ENCODE data around the gene VPS52.
A peak's percentile ranks its signal among the peaks of the same experiment; 100 is the strongest.

VPS52 gene

DNA sequence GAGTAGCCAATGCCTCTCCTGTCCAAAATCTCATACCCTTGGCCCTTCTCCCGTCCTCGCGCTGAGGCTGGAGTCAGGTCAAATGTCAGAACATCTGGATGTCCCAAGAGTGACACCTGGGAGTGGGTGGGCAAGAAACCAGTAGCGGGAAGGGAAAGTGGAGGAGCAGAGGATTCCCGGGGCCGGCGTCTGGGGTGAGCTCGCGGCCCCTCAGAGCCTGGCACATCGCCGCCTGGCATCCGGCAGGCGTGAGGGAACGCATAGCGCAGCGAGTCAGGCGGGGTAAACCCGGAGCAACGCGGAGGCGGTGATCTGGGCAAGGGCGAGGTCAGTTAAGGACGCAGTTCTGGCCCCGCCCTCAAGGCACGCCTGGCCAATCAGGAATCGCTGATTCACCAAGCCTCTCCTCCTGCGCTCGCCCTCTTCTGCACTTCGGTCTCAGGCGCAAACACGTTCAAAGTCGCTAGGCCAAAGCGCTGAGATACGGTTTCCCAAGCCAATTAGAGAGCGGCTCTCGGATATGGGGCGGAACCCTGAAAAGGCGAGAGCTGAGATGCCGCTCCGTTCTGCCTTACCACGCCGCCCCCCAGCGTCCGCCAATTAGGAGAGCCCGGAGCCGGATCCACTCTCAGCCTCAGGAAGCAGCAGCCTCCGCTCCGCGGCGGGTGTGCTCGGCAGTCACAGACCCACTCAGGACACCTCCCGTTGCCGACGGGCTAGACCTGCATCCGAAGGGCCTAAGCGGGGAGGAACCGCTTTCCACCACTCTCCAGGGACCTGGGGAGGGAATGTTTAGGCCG is 22.5 kb downstream of the VPS52 start:
- TF ChIP-seq, protein P1, sequence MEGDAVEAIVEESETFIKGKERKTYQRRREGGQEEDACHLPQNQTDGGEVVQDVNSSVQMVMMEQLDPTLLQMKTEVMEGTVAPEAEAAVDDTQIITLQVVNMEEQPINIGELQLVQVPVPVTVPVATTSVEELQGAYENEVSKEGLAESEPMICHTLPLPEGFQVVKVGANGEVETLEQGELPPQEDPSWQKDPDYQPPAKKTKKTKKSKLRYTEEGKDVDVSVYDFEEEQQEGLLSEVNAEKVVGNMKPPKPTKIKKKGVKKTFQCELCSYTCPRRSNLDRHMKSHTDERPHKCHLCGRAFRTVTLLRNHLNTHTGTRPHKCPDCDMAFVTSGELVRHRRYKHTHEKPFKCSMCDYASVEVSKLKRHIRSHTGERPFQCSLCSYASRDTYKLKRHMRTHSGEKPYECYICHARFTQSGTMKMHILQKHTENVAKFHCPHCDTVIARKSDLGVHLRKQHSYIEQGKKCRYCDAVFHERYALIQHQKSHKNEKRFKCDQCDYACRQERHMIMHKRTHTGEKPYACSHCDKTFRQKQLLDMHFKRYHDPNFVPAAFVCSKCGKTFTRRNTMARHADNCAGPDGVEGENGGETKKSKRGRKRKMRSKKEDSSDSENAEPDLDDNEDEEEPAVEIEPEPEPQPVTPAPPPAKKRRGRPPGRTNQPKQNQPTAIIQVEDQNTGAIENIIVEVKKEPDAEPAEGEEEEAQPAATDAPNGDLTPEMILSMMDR (IDR thresholded peaks at IDR 0.05; ENCODE audit: low read depth, low read length) = peak; percentile 20

DNA sequence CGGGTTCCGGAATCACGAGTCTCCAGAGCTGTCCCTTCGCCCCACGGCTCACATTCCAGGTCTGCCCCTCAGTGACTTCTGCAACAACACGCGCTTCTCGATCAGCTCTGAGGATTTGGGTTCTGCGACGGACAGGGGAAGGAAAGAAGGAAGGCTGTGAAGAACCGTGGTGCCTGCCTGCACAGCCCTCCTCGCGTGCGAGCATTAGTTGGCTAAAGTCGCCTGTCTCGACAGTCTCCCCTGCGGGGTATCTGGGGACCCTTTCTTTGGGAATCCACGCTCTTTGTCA is 23.1 kb downstream of the VPS52 start:
- TF ChIP-seq, protein P1 (IDR thresholded peaks at IDR 0.05; ENCODE audit: low read depth, low read length) = no peak
- no peak for DNase-seq (ENCODE audit: low read depth, low spot score)
- in situ Hi-C loops (cut with HindIII; ENCODE audit: low sequenced_read_pairs) = no loop called here
- H3K4me3 ChIP-seq (ENCODE audit: low read depth, low read length) = peak overlapping the region; percentile 48

More for the DNA sequence above, 22.5 kb downstream of the VPS52 start:
- H3K4me3 ChIP-seq (ENCODE audit: low read depth, low read length) = peak overlapping the region; percentile 48
- in situ Hi-C loops (cut with HindIII; ENCODE audit: low sequenced_read_pairs) = no loop called here
- peak; percentile 99 for DNase-seq (ENCODE audit: low read depth, low spot score)

GRCh38 chr6:33247977-33248642 is 23.6 kb downstream of the VPS52 start:
- peak; percentile 83 for DNase-seq (ENCODE audit: low read depth, low spot score)
- H3K4me3 ChIP-seq (ENCODE audit: low read depth, low read length) = peak overlapping the region; percentile 48
- in situ Hi-C loops (cut with HindIII; ENCODE audit: low sequenced_read_pairs) = no loop called here

GRCh38 chr6:33243476-33243875 is 28.2 kb downstream of the VPS52 start:
- in situ Hi-C loops (cut with HindIII; ENCODE audit: low sequenced_read_pairs) = no loop called here
- TF ChIP-seq, protein P1 (IDR thresholded peaks at IDR 0.05; ENCODE audit: low read depth, low read length) = no peak
- no peak overlapping the region for H3K4me3 ChIP-seq (ENCODE audit: low read depth, low read length)
- no peak for DNase-seq (ENCODE audit: low read depth, low spot score)

More at GRCh38 chr6:33247977-33248642, 23.6 kb downstream of the VPS52 start:
- TF ChIP-seq, protein P1 (IDR thresholded peaks at IDR 0.05; ENCODE audit: low read depth, low read length) = peak; percentile 85

GRCh38 chr6:33241968-33242367 is 29.7 kb downstream of the VPS52 start:
- in situ Hi-C loops (cut with HindIII; ENCODE audit: low sequenced_read_pairs) = no loop called here
- H3K4me3 ChIP-seq (ENCODE audit: low read depth, low read length) = no peak overlapping the region
- TF ChIP-seq, protein P1 (IDR thresholded peaks at IDR 0.05; ENCODE audit: low read depth, low read length) = no peak
- DNase-seq (ENCODE audit: low read depth, low spot score) = no peak

- in situ Hi-C loops (cut with HindIII; ENCODE audit: low sequenced_read_pairs) = no loop called here
- DNase-seq (ENCODE audit: low read depth, low spot score) = no peak
These were observed 33.9 kb downstream of the VPS52 start for GRCh38 chr6:33237741-33238140.

More at GRCh38 chr6:33237741-33238140, 33.9 kb downstream of the VPS52 start:
- TF ChIP-seq, protein P1 (IDR thresholded peaks at IDR 0.05; ENCODE audit: low read depth, low read length) = no peak
- no peak overlapping the region for H3K4me3 ChIP-seq (ENCODE audit: low read depth, low read length)

Data from astrocyte of the spinal cord (primary cell).